ENCODE measurements around the gene BCLAF3. TPM values are rescaled to one million over a fixed set of nuclear protein-coding genes. Genes with fewer than 3 reads are reported as not detected.
A peak's percentile ranks its signal among the peaks of the same experiment; 100 is the strongest.

Gene BCLAF3
- total RNA-seq, 4 donors from 2014 or later, result 5.7 to 9.4 (median 5.9) TPM

DNA sequence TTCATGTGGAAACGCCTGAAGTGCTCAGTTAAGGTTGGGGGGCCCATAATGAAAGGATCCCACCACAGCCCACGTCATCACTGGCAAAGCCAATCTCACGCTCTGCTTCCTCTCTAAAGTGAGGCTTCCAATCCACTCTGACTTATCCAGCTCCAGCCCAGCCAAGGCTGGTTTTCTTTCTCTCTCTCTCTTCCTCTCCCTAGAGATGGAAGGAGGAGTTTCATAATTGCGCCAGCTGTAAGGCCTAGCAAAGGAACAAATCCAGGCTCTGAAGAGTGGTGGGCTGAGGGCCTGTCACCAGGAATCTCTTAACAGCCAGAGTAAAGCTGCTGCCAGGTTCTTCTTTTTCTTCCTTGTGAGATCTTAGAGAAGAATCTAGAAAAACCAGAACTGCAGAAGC is 20.7 kb upstream of the BCLAF3 start:
- intact Hi-C loops (cut with DNase I; ENCODE audit: low total_unique reads), result no loop called here
- no peak overlapping the region for H3K4me3 ChIP-seq (ENCODE audit: low read depth, poor library complexity, severe bottlenecking)
- TF ChIP-seq CTCF (IDR thresholded peaks at IDR 0.05), result no peak
- TF ChIP-seq POLR2A (IDR thresholded peaks at IDR 0.05), result no peak
- no peak for DNase-seq (ENCODE audit: low spot score in 2 of 2)
- 82 to 84% methylated on average over 4 of the region's 4 CpGs for WGBS, 2 donors

DNA sequence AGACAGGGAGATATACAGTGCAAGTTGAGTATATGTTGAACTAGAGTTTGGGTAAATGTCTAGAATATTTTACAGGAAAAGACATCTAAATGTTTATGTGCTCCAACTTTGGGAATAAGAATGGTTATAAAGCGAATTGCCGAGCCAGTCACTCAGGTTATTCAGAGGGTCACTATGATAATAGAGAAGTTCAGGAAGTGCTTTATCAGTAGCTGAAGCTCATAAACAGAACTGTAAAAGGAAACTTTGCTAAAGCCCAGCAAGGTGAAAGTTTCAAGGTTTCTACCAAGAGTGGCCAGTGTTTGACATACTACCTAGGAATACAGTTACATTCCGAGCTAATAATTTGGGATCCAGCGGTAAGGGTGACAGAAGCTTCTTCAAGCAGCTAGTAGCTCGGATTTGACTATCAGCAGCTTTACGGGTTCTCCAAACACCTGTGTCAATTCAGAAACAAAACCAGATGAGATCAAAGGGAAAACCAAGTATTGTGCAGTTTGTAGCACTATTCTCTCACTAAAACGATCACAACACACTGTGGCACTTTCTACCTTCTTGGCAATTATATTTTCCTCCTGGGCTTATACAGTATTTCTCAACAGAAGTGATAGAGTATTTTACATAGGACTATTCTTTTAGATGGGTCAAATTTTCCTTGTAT is 17.2 kb upstream of the BCLAF3 start:
- intact Hi-C loops (cut with DNase I; ENCODE audit: low total_unique reads), result no loop called here
- WGBS, 2 donors, result 82 to 89% methylated on average over 7 of the region's 7 CpGs
- TF ChIP-seq CTCF (IDR thresholded peaks at IDR 0.05) (no peak), POLR2A (IDR thresholded peaks at IDR 0.05) (no peak)
- DNase-seq (ENCODE audit: low spot score in 2 of 2), result no peak
- no peak overlapping the region for H3K4me3 ChIP-seq (ENCODE audit: low read depth, poor library complexity, severe bottlenecking)

DNA sequence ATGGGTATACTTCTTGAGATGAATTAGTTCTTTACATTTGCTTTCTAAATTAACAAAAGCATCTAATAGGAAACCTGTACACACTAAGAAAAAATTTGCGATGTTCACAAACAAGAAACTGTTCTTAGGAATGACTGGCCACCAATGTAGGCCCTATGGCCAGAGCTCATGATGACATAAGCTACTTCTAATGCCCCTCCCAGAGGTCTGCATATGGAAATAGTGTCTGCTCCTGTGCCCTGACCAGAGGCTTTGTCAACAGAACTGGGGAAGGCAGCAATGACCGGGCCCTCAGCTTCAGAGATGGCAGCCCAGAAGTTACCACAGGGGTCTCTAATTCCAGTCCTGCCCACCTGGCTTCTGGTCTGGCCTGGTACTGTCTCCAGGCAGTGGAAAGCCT is 15.0 kb upstream of the BCLAF3 start:
- WGBS, 2 donors, result 50 to 98% methylated on average over 2 of the region's 2 CpGs
- no peak overlapping the region for H3K4me3 ChIP-seq (ENCODE audit: low read depth, poor library complexity, severe bottlenecking)
- intact Hi-C loops (cut with DNase I; ENCODE audit: low total_unique reads), result no loop called here
- TF ChIP-seq POLR2A (IDR thresholded peaks at IDR 0.05) (no peak), CTCF (IDR thresholded peaks at IDR 0.05) (no peak)
- no peak for DNase-seq (ENCODE audit: low spot score in 2 of 2)

GRCh38 chrX:20001588-20001987 is 10.7 kb upstream of the BCLAF3 start:
- 55 to 58% methylated on average over 4 of the region's 4 CpGs for WGBS, 2 donors
- no peak for DNase-seq (ENCODE audit: low spot score in 2 of 2)
- H3K4me3 ChIP-seq (ENCODE audit: low read depth, poor library complexity, severe bottlenecking), result no peak overlapping the region
- intact Hi-C loops (cut with DNase I; ENCODE audit: low total_unique reads), result no loop called here
- TF ChIP-seq CTCF (IDR thresholded peaks at IDR 0.05) (no peak), POLR2A (IDR thresholded peaks at IDR 0.05) (no peak)

DNA sequence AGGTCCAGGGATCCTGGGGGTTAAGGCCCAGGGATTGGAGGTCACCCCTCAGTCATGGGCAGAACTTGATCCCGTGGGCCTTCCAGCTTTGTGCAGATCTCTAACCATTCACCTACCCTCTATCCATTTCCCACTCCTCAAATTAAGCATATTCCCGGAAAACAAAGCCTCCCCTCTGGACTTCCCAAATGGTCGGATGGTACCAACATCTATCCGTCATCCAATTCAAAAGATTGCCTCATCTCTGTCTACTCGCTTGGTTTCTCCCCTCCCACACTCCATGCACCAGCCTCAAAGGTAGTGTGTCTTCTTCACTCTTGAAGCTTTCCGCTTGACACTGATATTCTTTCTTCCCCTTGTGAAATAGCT is 473 bp upstream of the BCLAF3 start:
- DNase-seq (ENCODE audit: low spot score in 2 of 2), result no peak
- TF ChIP-seq CTCF (IDR thresholded peaks at IDR 0.05), result no peak
- TF ChIP-seq POLR2A (IDR thresholded peaks at IDR 0.05), result no peak
- WGBS, 2 donors, result 32 to 65% methylated on average over 6 of the region's 6 CpGs
- H3K4me3 ChIP-seq (ENCODE audit: low read depth, poor library complexity, severe bottlenecking), result no peak overlapping the region
- intact Hi-C loops (cut with DNase I; ENCODE audit: low total_unique reads), result no loop called here

- WGBS, 2 donors, result 2 to 49% methylated on average over 8 to 24 of the region's 25 CpGs
- peak overlapping the region; percentile 38 for H3K4me3 ChIP-seq (ENCODE audit: low read depth, poor library complexity, severe bottlenecking)
- no peak for TF ChIP-seq CTCF (IDR thresholded peaks at IDR 0.05)
- TF ChIP-seq POLR2A (IDR thresholded peaks at IDR 0.05), result no peak
- no peak for DNase-seq (ENCODE audit: low spot score in 2 of 2)
- intact Hi-C loops (cut with DNase I; ENCODE audit: low total_unique reads), result no loop called here
Observed at GRCh38 chrX:19990151-19990555, 708 bp downstream of the BCLAF3 start.
